CD8-positive, alpha-beta memory T cell (primary cell): ENCODE data around the gene ANGPTL8. TPM values are rescaled to one million over a fixed set of nuclear protein-coding genes. Genes with fewer than 3 reads are reported as not detected.

ENCODE experiments used
- CTCF ChIA-PET: fragments of 350-600 bp; sonication (Branson Sonifier 250); formaldehyde crosslinking; loops from one replicate; lab custom pipeline; 2021; ENCODE audit warnings: antibody characterized with exemption; lab: Charles Lee
- POLR2A ChIA-PET: fragments of 350-600 bp; sonication (Branson Sonifier 250); formaldehyde crosslinking; loops from one replicate; lab custom pipeline; 2021; ENCODE audit warnings: antibody characterized with exemption; lab: Charles Lee
- DNase-seq, 5 donors: peaks; one replicate each; pipeline versions ENCODE4 v3.0.0 to v3.0.0-alpha.2; 2020 to 2022; ENCODE audit warnings: mixed read lengths in 1 of 5
- H3K27ac ChIP-seq: one replicate; pipeline ENCODE4 v1.7.0; 2013; ENCODE audit warnings: low read depth, mild to moderate bottlenecking, low read length, moderate library complexity
- H3K27me3 ChIP-seq: 2 replicates; pipeline ENCODE4 v1.7.0; 2013; ENCODE audit warnings: low read length, mild to moderate bottlenecking; ENCODE audit not compliant: insufficient read depth, poor library complexity, severe bottlenecking
- H3K36me3 ChIP-seq: 2 replicates; pipeline ENCODE4 v1.7.0; 2013; ENCODE audit warnings: mild to moderate bottlenecking, low read length, moderate library complexity; ENCODE audit not compliant: insufficient read depth
- H3K4me1 ChIP-seq: 2 replicates; pipeline ENCODE4 v1.7.0; 2013; ENCODE audit warnings: mild to moderate bottlenecking, low read length, moderate library complexity; ENCODE audit not compliant: insufficient read depth
- H3K4me3 ChIP-seq: 2 replicates; pipeline ENCODE4 v1.7.0; 2013; ENCODE audit warnings: mild to moderate bottlenecking, low read length
- H3K9me3 ChIP-seq: 2 replicates; pipeline ENCODE4 v1.7.0; 2013; ENCODE audit warnings: mild to moderate bottlenecking, low read length
- H3K27ac Mint-ChIP-seq, 8 donors: one replicate each; pipeline ENCODE4 v1.8.0; 2020 to 2021; ENCODE audit warnings: mixed read lengths in 8 of 8, mild to moderate bottlenecking in 6 of 8, inconsistent platforms in 3 of 8, moderate library complexity in 3 of 8
- H3K27me3 Mint-ChIP-seq, 2 donors: one replicate each; pipeline ENCODE4 v1.8.0; 2020 to 2021; ENCODE audit warnings: mixed read lengths in 2 of 2, mild to moderate bottlenecking in 1 of 2, moderate library complexity in 1 of 2
- H3K36me3 Mint-ChIP-seq, 3 donors: one replicate each; pipeline ENCODE4 v1.8.0; 2020 to 2021; ENCODE audit warnings: mixed read lengths in 3 of 3, inconsistent platforms in 1 of 3, mild to moderate bottlenecking in 1 of 3
- H3K4me1 Mint-ChIP-seq, 3 donors: one replicate each; pipeline ENCODE4 v1.8.0; 2020 to 2021; ENCODE audit warnings: mixed read lengths in 3 of 3, inconsistent platforms in 1 of 3, mild to moderate bottlenecking in 1 of 3
- H3K4me3 Mint-ChIP-seq, 7 donors: one replicate each; pipeline ENCODE4 v1.8.0; 2020 to 2021; ENCODE audit warnings: mixed read lengths in 7 of 7, mild to moderate bottlenecking in 6 of 7, moderate library complexity in 4 of 7, inconsistent platforms in 2 of 7
- H3K9me3 Mint-ChIP-seq, 5 donors: one replicate each; pipeline ENCODE4 v1.8.0; 2020 to 2022; ENCODE audit warnings: mixed read lengths in 5 of 5, mild to moderate bottlenecking in 3 of 5, moderate library complexity in 2 of 5, inconsistent platforms in 1 of 5
- polyA plus RNA-seq: library from polyadenylated mRNA; unstranded; fragments of 300-500 nt; fragmentation: Illumina TruSeq; gene quantifications from one replicate; pipeline ENCODE4 v1.2.3, GENCODE V29; 2021
- total RNA-seq, 2 experiments: library from RNA; stranded (reverse); gene quantifications; one replicate each; pipeline ENCODE4 v1.2.3, GENCODE V29; 2021

The ANGPTL8 gene
- total and polyA plus RNA-seq, 3 experiments from 2014 or later: not detected

- Mint-ChIP-seq H3K36me3 (no peaks in the 10 kb centered on the region), H3K9me3 (no peaks in the 10 kb centered on the region), H3K4me3 (no peak overlapping the region), H3K27me3 (peaks cover 7 to 11% of the 10 kb centered on the region in 2 donors), H3K4me1 (no peaks in the 10 kb centered on the region), H3K27ac (no peak overlapping the region)
- POLR2A ChIA-PET: no interaction called here
- CTCF ChIA-PET: no interaction called here
- Histone ChIP-seq H3K36me3 (no peaks in the 10 kb centered on the region), H3K27me3 (no peaks in the 10 kb centered on the region), H3K27ac (no peak overlapping the region), H3K4me3 (no peak overlapping the region), H3K9me3 (no peaks in the 10 kb centered on the region), H3K4me1 (no peaks in the 10 kb centered on the region)
- DNase-seq: no peak
Observed at GRCh38 chr19:11208561-11209471, 30.6 kb upstream of the ANGPTL8 start.

- POLR2A ChIA-PET: no interaction called here
- DNase-seq: no peak
- H3K27ac ChIP-seq: no peak overlapping the region
- Mint-ChIP-seq H3K27me3 (peaks cover 4 to 10% of the 10 kb centered on the region in 2 donors), H3K4me1 (no peaks in the 10 kb centered on the region), H3K4me3 (no peak overlapping the region), H3K9me3 (no peaks in the 10 kb centered on the region), H3K36me3 (no peaks in the 10 kb centered on the region), H3K27ac (no peak overlapping the region)
- no peaks in the 10 kb centered on the region for H3K27me3 ChIP-seq
- CTCF ChIA-PET: no interaction called here
- H3K36me3 ChIP-seq: no peaks in the 10 kb centered on the region
- H3K4me1 ChIP-seq: no peaks in the 10 kb centered on the region
- no peaks in the 10 kb centered on the region for H3K9me3 ChIP-seq
- no peak overlapping the region for H3K4me3 ChIP-seq
Observed at GRCh38 chr19:11209839-11210655, 29.4 kb upstream of the ANGPTL8 start.

DNA sequence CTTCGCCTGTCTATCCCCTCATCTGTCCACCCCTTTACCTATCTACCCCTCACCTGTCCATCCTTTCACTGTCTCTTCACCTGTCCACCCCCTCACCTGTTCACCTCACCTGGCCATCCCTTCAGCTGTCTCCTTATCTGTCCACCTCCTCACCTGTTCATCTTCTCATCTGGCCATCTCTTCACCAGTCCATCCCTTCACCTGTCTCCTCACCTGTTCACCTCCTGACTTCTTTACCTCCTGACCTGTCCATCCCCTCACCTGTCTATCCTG, 28.8 kb upstream of the ANGPTL8 start:
- H3K9me3 Mint-ChIP-seq: no peaks in the 10 kb centered on the region
- POLR2A ChIA-PET: no interaction called here

DNA sequence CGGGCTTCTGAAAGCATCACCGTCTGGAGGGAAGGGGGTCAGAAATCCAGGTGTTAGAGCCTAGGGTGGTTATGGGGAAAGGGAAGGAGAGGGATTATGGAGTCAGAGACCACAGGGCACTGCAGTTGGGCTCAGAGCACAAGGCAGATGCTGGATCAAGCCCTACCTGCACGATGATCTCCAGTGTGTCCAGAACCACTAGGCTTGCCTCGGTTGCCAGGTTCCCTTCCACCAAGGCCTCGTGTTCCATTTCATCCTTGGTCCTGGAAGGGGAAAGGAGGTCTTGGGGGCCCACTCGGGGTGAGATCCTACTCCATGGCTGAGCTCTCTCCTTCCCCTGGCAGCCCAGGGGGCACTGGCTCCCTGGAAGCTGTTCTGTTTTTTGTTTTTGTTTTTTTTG, 25.0 kb upstream of the ANGPTL8 start:
- no peak overlapping the region for H3K27ac Mint-ChIP-seq
- ChIA-PET POLR2A (no interaction called here), CTCF (no interaction called here)
- no peak overlapping the region for H3K4me3 ChIP-seq
- H3K27me3 ChIP-seq: no peaks in the 10 kb centered on the region
- H3K36me3 ChIP-seq: no peaks in the 10 kb centered on the region
- no peaks in the 10 kb centered on the region for H3K9me3 ChIP-seq
- H3K27ac ChIP-seq: no peak overlapping the region
- no peaks in the 10 kb centered on the region for H3K4me1 Mint-ChIP-seq
- no peak for DNase-seq
- H3K4me3 Mint-ChIP-seq: no peak overlapping the region
- H3K4me1 ChIP-seq: no peaks in the 10 kb centered on the region
- no peaks in the 10 kb centered on the region for H3K9me3 Mint-ChIP-seq
- H3K36me3 Mint-ChIP-seq: no peaks in the 10 kb centered on the region
- peaks cover 3 to 7% of the 10 kb centered on the region in 2 donors for H3K27me3 Mint-ChIP-seq

More for the DNA sequence above, 28.8 kb upstream of the ANGPTL8 start:
- H3K9me3 ChIP-seq: no peaks in the 10 kb centered on the region
- no peak overlapping the region for H3K4me3 Mint-ChIP-seq
- H3K4me3 ChIP-seq: no peak overlapping the region
- peaks cover 4 to 10% of the 10 kb centered on the region in 2 donors for H3K27me3 Mint-ChIP-seq
- no peaks in the 10 kb centered on the region for H3K36me3 ChIP-seq
- H3K27ac ChIP-seq: no peak overlapping the region
- no peaks in the 10 kb centered on the region for H3K27me3 ChIP-seq
- H3K4me1 ChIP-seq: no peaks in the 10 kb centered on the region
- CTCF ChIA-PET: no interaction called here
- no peak for DNase-seq
- H3K36me3 Mint-ChIP-seq: no peaks in the 10 kb centered on the region
- peak overlapping the region in 1 of 8 donors; percentile 71 for H3K27ac Mint-ChIP-seq
- H3K4me1 Mint-ChIP-seq: no peaks in the 10 kb centered on the region

GRCh38 chr19:11221082-11221598, 18.3 kb upstream of the ANGPTL8 start:
- Mint-ChIP-seq H3K27ac (no peak overlapping the region), H3K9me3 (peaks cover 10 to 19% (median 12%) of the 10 kb centered on the region in 5 donors), H3K27me3 (peaks cover 6 to 15% of the 10 kb centered on the region in 2 donors), H3K4me1 (no peaks in the 10 kb centered on the region), H3K36me3 (peaks cover 0 to 15% (median 3%) of the 10 kb centered on the region in 3 donors), H3K4me3 (no peak overlapping the region)
- no peak overlapping the region for H3K4me3 ChIP-seq
- ChIA-PET POLR2A (no interaction called here), CTCF (no interaction called here)
- no peak overlapping the region for H3K27ac ChIP-seq
- H3K27me3 ChIP-seq: no peaks in the 10 kb centered on the region
- no peaks in the 10 kb centered on the region for H3K36me3 ChIP-seq
- no peaks in the 10 kb centered on the region for H3K4me1 ChIP-seq
- no peak for DNase-seq
- H3K9me3 ChIP-seq: peaks cover 6% of the 10 kb centered on the region

DNA sequence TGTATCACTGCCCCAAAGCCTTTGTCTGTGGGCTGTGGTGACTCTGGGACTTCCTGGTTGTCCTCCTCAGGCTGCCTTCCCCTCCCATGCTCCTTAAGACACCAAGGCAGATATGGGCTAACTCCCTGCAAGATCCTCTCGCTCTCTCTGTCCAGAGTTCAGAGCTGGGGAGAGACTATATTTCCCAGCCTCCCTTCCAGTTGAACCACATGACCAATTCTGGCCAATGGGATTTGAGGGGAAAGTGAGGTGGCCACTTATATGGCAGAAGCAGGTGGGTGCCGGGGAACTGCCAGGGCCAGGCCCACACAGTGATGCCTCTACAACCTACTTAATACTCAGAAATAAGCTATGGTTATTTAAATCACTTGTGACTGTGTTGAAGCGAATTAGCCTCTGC, 16.2 kb upstream of the ANGPTL8 start:
- ChIA-PET POLR2A (no interaction called here), CTCF (no interaction called here)
- Histone ChIP-seq H3K36me3 (no peaks in the 10 kb centered on the region), H3K4me3 (no peak overlapping the region), H3K27ac (no peak overlapping the region), H3K4me1 (no peaks in the 10 kb centered on the region), H3K27me3 (no peaks in the 10 kb centered on the region), H3K9me3 (peaks cover 6% of the 10 kb centered on the region)
- Mint-ChIP-seq H3K27me3 (peaks cover 7 to 12% of the 10 kb centered on the region in 2 donors), H3K36me3 (peaks cover 0 to 15% (median 3%) of the 10 kb centered on the region in 3 donors), H3K27ac (no peak overlapping the region), H3K4me1 (no peaks in the 10 kb centered on the region), H3K4me3 (no peak overlapping the region), H3K9me3 (peaks cover 10 to 19% (median 12%) of the 10 kb centered on the region in 5 donors)
- DNase-seq: no peak

DNA sequence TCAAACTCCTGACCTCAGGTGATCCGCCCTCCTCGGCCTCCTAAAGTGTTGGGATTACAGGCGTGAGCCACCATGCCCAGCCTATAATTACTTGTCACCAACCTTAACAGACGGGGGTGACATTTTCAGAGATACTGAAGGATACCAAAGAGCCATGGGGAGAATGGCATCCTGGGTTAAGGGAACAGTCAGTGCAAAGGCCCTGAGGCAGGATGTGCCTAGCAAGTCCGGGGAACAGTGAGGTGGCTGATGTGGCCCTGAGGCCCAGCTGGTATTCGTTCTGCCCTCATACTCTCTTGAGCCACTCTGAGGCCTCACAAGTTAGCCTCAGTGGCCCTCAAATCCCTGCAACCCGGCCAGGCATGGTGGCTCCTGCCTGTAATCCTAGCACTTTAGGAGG, 15.0 kb upstream of the ANGPTL8 start:
- peaks cover 7 to 15% of the 10 kb centered on the region in 2 donors for H3K27me3 Mint-ChIP-seq
- no peak overlapping the region for H3K4me3 Mint-ChIP-seq
- peaks cover 10 to 22% (median 12%) of the 10 kb centered on the region in 5 donors for H3K9me3 Mint-ChIP-seq
- Histone ChIP-seq H3K4me1 (no peaks in the 10 kb centered on the region), H3K27me3 (no peaks in the 10 kb centered on the region), H3K36me3 (no peaks in the 10 kb centered on the region), H3K4me3 (no peak overlapping the region), H3K27ac (no peak overlapping the region), H3K9me3 (peaks cover 6% of the 10 kb centered on the region)
- H3K4me1 Mint-ChIP-seq: no peaks in the 10 kb centered on the region
- ChIA-PET CTCF (no interaction called here), POLR2A (no interaction called here)
- DNase-seq: no peak
- H3K27ac Mint-ChIP-seq: no peak overlapping the region
- peaks cover 0 to 15% (median 3%) of the 10 kb centered on the region in 3 donors for H3K36me3 Mint-ChIP-seq

DNA sequence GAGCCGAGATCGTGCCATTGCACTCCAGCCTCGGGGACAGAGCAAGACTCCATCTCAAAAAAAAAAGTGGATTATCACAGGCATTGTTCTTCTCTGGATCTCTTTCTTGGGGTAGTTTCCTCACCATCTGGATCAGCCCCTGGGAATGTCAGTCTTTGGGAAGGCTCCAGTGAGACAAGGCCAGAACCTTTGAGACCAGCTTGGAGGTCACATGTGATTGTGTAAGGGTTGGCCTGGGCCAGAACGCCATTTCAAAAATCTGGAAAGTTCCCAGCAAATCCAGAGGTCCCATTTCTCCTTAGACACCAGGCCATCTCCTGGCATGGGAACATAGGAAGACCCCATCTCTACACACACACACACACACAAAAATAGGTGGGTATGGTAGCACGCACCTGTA, 14.2 kb upstream of the ANGPTL8 start:
- no peaks in the 10 kb centered on the region for H3K4me1 Mint-ChIP-seq
- H3K27ac ChIP-seq: no peak overlapping the region
- H3K4me1 ChIP-seq: no peaks in the 10 kb centered on the region
- H3K4me3 ChIP-seq: no peak overlapping the region
- H3K9me3 ChIP-seq: peaks cover 6% of the 10 kb centered on the region
- CTCF ChIA-PET: no interaction called here
- H3K4me3 Mint-ChIP-seq: no peak overlapping the region
- POLR2A ChIA-PET: no interaction called here
- peaks cover 0 to 12% (median 3%) of the 10 kb centered on the region in 3 donors for H3K36me3 Mint-ChIP-seq
- no peak overlapping the region for H3K27ac Mint-ChIP-seq
- no peak for DNase-seq
- peaks cover 10 to 20% (median 11%) of the 10 kb centered on the region in 5 donors for H3K9me3 Mint-ChIP-seq
- H3K36me3 ChIP-seq: no peaks in the 10 kb centered on the region
- peaks cover 7 to 16% of the 10 kb centered on the region in 2 donors for H3K27me3 Mint-ChIP-seq
- no peaks in the 10 kb centered on the region for H3K27me3 ChIP-seq
